Lung (tissue), 12 donors: ENCODE data around the gene TRAPPC1. TPM values are rescaled to one million over a fixed set of nuclear protein-coding genes. Genes with fewer than 3 reads are reported as not detected.
"Not testable (repeated sequence)": the region's sequence is repeated elsewhere in the genome, so short reads cannot be mapped to it uniquely, and the experiment has no call there.

Experiments used
- ATAC-seq: fragments of 200-7000 bp; cut with Tn5 transposase; one replicate; pipeline ENCODE4 v1.9.1; 2020; ENCODE audit warnings: moderate number of reproducible peaks; ENCODE audit not compliant: insufficient read depth, low FRiP score
- DNase-seq, 3 donors: peaks; one replicate each; pipeline ENCODE4 v3.0.0-alpha.2; 2013 to 2017
- H3K27ac ChIP-seq, 2 donors: one replicate each; pipeline ENCODE4 v1.5.1; 2013; ENCODE audit warnings: mild to moderate bottlenecking in 2 of 2, moderate library complexity in 2 of 2, control low read depth in 1 of 2, inconsistent platforms in 1 of 2, low read depth in 1 of 2, low read length in 1 of 2
- H3K27me3 ChIP-seq, 3 donors: one replicate each; pipeline ENCODE4 v1.5.1; 2013; ENCODE audit warnings: low read length in 2 of 3; ENCODE audit not compliant: control insufficient read depth in 3 of 3, insufficient read depth in 3 of 3
- H3K36me3 ChIP-seq, 4 donors: one replicate each; pipeline ENCODE4 v1.5.1; 2013; ENCODE audit warnings: low read length in 4 of 4, mild to moderate bottlenecking in 1 of 4, moderate library complexity in 1 of 4; ENCODE audit not compliant: control insufficient read depth in 4 of 4, insufficient read depth in 4 of 4
- H3K4me1 ChIP-seq, 5 donors: one replicate each; pipeline ENCODE4 v1.5.1; 2013; ENCODE audit warnings: low read length in 5 of 5, mild to moderate bottlenecking in 2 of 5, moderate library complexity in 1 of 5; ENCODE audit not compliant: control insufficient read depth in 5 of 5, insufficient read depth in 5 of 5
- H3K4me3 ChIP-seq: one replicate; pipeline ENCODE4 v1.5.1; 2013; ENCODE audit warnings: mild to moderate bottlenecking, control low read depth, moderate library complexity
- H3K9ac ChIP-seq, 2 donors: one replicate each; pipeline ENCODE4 v1.5.1; 2013; ENCODE audit warnings: low read length in 2 of 2, control low read depth in 1 of 2; ENCODE audit not compliant: insufficient read depth in 1 of 2
- H3K9me3 ChIP-seq, 4 donors: one replicate each; pipeline ENCODE4 v1.5.1; 2013; ENCODE audit warnings: low read length in 3 of 4, mild to moderate bottlenecking in 1 of 4, moderate library complexity in 1 of 4; ENCODE audit not compliant: control insufficient read depth in 4 of 4, insufficient read depth in 3 of 4
- WGBS, 2 donors: extraction: QIAGEN DNeasy Blood & Tissue Kit; methylation state at CpG; one replicate each; pipeline ENCODE4 v1.1.7; 2013; 5-methylcytosine and 5-hydroxymethylcytosine counted together
- polyA plus RNA-seq, 2 donors: library from polyadenylated mRNA; stranded (reverse); fragments of 200-250 nt; gene quantifications; one replicate each; pipeline ENCODE4 v1.2.1, GENCODE V29; 2013
- total RNA-seq, 2 donors: library from RNA; depleted of rRNA in 1 of 2; stranded (reverse); fragments of >200 nt in 1 of 2; gene quantifications; one replicate each; pipeline ENCODE4 v1.2.1, GENCODE V29; 2014 to 2021
- TF ChIP-seq, protein P1 (sequence below): IDR thresholded peaks from 2 replicates; pipeline ENCODE4 v1.5.1; 2012; ENCODE audit warnings: mild to moderate bottlenecking; ENCODE audit errors: control extremely low read depth, extremely low read depth
- donor health status: control.
- donor health status: control.
- donor health status: Bipolar disorder and iron deficiency.
- donor health status: healthy.
- donor health status: DM: yes; HTN: yes; CAD: no.

Gene TRAPPC1
- total and polyA plus RNA-seq, 4 donors = 58.9 to 213 (median 165) TPM

DNA sequence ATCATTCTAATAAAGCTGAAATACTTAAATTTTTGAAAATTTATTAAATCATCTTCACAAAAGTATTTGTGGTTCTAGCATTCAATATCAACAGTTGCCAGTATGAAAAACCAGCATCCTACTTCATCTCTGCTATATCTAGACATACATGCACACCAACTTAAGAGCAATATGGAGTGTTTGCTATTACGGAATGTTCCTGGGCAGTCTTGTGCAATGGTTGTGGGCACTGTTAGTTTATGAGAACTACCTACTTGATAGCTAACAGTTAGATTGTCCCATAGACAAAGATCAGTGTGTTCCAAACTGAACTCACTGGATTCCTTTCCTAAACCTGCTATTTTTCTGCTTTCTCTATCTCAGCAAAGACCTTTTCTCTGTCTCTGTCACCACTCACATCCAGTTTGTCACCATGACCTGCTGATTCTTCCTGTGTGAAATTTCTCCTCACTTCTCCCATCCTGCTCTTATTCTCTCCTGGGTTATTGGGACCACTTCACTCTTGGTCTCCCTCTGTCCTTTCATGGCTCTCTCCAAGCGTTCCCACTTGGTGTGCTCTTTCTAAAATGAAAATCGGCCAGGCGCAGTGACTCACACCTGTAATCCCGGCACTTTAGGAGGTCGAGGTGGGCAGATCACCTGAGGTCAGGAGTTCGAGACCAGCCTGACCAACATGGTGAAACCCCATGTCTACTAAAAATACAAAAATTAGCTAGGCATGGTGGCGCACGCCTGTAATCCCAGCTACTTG is 27.9 kb upstream of the TRAPPC1 start:
- Histone ChIP-seq H3K9me3 (no peaks in the 10 kb centered on the region), H3K9ac (no peak overlapping the region), H3K27ac (peak overlapping the region in 1 of 2 donors; percentile 64), H3K4me1 (peaks cover 0 to 11% (median 5%) of the 10 kb centered on the region in 5 donors), H3K4me3 (no peak overlapping the region), H3K36me3 (no peaks in the 10 kb centered on the region), H3K27me3 (peaks cover 0 to 2% (median 0%) of the 10 kb centered on the region in 3 donors)
- TF ChIP-seq, protein P1, sequence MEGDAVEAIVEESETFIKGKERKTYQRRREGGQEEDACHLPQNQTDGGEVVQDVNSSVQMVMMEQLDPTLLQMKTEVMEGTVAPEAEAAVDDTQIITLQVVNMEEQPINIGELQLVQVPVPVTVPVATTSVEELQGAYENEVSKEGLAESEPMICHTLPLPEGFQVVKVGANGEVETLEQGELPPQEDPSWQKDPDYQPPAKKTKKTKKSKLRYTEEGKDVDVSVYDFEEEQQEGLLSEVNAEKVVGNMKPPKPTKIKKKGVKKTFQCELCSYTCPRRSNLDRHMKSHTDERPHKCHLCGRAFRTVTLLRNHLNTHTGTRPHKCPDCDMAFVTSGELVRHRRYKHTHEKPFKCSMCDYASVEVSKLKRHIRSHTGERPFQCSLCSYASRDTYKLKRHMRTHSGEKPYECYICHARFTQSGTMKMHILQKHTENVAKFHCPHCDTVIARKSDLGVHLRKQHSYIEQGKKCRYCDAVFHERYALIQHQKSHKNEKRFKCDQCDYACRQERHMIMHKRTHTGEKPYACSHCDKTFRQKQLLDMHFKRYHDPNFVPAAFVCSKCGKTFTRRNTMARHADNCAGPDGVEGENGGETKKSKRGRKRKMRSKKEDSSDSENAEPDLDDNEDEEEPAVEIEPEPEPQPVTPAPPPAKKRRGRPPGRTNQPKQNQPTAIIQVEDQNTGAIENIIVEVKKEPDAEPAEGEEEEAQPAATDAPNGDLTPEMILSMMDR = no peak
- 73 to 75% methylated on average over 9 of the region's 9 CpGs for WGBS, 2 donors
- ATAC-seq = peak; percentile 70
- peak in 2 of 3 donors; percentile 24 to 71 for DNase-seq

DNA sequence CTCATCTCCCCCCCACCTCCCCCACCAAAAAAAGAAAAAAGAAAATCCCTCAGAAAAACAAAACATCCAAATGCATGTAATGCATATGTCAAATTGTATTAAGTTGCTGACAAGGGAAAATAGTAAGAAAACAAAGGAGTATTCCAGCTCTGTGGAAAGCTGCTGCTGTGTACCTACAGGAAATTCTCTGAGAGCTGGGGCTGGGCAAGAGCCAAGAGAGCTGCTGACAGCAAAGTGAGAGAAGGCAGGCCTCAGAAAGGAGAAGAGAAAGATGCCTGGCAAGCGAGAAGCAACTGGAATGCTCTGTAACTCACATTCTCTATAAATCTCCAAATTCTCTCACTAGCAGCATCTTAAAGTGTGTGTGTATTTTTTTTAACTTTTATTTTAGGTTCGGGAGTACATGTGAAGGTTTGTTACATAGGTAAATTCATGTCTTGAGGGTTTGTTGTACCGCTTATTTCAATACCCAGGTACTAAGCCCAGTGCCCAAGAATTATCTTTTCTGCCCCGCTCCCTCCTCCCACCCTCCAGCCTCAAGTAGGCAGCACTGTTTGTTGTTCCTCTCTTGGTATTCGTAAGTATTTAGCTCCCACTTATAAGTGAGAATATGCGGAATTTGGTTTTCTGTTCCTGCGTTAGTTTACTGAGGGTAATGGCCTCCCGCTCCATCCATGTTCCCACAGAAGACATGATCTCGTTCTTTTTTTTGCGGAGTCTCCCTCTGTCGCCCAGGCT is 24.7 kb upstream of the TRAPPC1 start:
- no peak for ATAC-seq
- peaks cover 0 to under 1% (median 0%) of the 10 kb centered on the region in 3 donors for H3K27me3 ChIP-seq
- H3K9me3 ChIP-seq = no peaks in the 10 kb centered on the region
- TF ChIP-seq, protein P1 = no peak
- DNase-seq = peak; percentile 61 to 83 (median 77)
- peak overlapping the region in 1 of 2 donors; percentile 81 for H3K27ac ChIP-seq
- WGBS, 2 donors = 62 to 78% methylated on average over 11 of the region's 11 CpGs
- peaks cover 0 to 11% (median 5%) of the 10 kb centered on the region in 5 donors for H3K4me1 ChIP-seq
- no peaks in the 10 kb centered on the region for H3K36me3 ChIP-seq
- H3K9ac ChIP-seq = no peak overlapping the region
- H3K4me3 ChIP-seq = no peak overlapping the region

DNA sequence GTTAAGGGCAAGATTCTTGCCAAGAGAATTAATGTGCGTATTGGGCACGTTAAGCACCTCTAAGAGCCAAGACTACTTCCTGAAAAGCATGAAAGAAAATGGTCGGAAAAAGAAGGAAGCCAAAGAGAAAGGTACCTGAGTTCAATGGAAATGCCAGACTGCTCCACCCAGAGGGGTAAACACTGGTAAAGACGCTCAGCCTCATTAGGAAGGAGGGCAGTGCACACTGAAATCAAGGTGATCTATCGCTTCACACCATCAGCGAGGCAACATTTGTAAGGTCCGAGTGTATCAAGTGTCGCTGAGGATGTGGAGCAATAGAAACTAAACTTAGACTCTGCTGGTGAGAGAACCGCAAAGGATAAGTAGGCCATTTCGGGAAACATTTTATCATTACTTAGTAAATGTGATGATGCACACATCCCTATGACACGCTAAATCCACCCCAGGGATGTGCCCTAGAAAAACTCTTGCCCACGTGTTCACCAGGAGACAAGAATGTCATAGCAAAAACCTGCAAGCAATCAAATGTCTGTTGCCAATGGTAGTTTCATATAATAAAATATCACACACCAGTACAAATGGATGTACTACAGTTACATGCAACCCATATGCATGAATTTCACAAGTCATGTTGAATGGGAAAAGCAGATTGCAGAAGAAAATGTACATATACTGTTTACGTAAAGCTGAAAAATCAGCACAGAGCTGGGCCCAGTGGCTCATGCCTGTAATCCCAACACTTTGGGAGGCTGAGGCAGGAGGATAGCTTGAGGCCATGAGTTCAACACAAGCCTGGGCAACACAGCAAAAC is 23.9 kb upstream of the TRAPPC1 start:
- TF ChIP-seq, protein P1 = no peak
- Histone ChIP-seq H3K9me3 (no peaks in the 10 kb centered on the region), H3K36me3 (peaks cover 0 to under 1% (median under 1%) of the 10 kb centered on the region in 4 donors), H3K4me3 (no peak overlapping the region), H3K27ac (peak overlapping the region in 1 of 2 donors; percentile 81), H3K27me3 (no peaks in the 10 kb centered on the region), H3K4me1 (peaks cover 0 to 11% (median 5%) of the 10 kb centered on the region in 5 donors), H3K9ac (no peak overlapping the region)
- DNase-seq (no peak), ATAC-seq (no peak)
- WGBS, 2 donors = 65 to 75% methylated on average over 13 of the region's 13 CpGs

DNA sequence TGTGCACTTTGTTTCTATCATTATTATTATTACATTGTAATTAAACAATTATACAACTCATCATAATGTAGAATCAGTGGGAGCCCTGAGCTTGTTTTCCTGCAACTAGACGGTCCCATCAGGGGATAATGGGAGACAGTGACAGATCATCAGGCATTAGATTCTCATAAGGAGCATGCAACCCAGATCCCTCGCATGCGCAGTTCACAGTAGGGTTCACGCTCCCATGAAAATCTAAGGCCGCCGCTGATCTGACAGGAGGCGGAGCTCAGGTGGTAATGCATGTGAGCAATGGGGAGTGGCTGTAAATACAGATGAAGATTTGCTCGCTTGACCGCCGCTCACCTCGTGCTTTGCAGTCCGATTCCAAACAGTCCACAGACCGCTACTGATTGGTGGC is 21.5 kb upstream of the TRAPPC1 start:
- ATAC-seq, DNase-seq, H3K9ac ChIP-seq, H3K4me3 ChIP-seq, H3K9me3 ChIP-seq, H3K27me3 ChIP-seq: not testable (repeated sequence)
- Histone ChIP-seq H3K36me3 (peaks cover 0 to 11% (median 9%) of the 10 kb centered on the region in 4 donors), H3K4me1 (peaks cover 0 to 11% (median 5%) of the 10 kb centered on the region in 5 donors), H3K27ac (peak overlapping the region in 1 of 2 donors; percentile 6)
- WGBS, 2 donors = 94 to 96% methylated on average over 13 of the region's 13 CpGs
